K562 (cell line): Measurements from ENCODE around the gene XRCC5. TPM values are rescaled to one million over a fixed set of nuclear protein-coding genes. Genes with fewer than 3 reads are reported as not detected.
A peak's percentile ranks its signal among the peaks of the same experiment; 100 is the strongest.

Experiments used
- ATAC-seq: fragments of 200-7000 bp; cut with Tn5 transposase; 3 replicates; pipeline ENCODE4 v1.9.1; 2020; ENCODE audit warnings: moderate library complexity
- BruUV-seq: library from RNA; stranded (reverse); fragments of 400-500 nt; replicated peaks from 2 replicates; lab custom pipeline; 2021; lab: Mats Ljungman, UMichigan
- CTCF ChIA-PET: fragments of 300-600 bp; formaldehyde crosslinking; extraction: SDS; loops from one replicate; lab custom pipeline; 2021; ENCODE audit warnings: low intra/inter-chr PET ratio; lab: Yijun Ruan, JAX
- POLR2A ChIA-PET: fragments of 300-600, 350-650 bp; sonication (Branson Sonifier 250); formaldehyde crosslinking; extraction: SDS; loops from one replicate; lab custom pipeline; 2021; ENCODE audit warnings: antibody characterized with exemption, inconsistent platforms; lab: Yijun Ruan, JAX
- DNase-seq, 4 experiments: peaks; one replicate each; pipeline versions ENCODE4 v3.0.0 to v3.0.0-alpha.2; 2011 to 2018; ENCODE audit warnings: low spot score in 3 of 4, mixed read lengths in 3 of 4; ENCODE audit errors: extremely low read depth in 1 of 4
- FAIRE-seq: peaks from 2 replicates; lab custom pipeline; 2011; peaks lifted over from hg19 to GRCh38; lab: Jason Lieb, UNC
- H2AFZ ChIP-seq: 2 replicates; pipeline ENCODE4 v1.6.0; 2011; ENCODE audit warnings: low read depth, low read length, control low read depth, inconsistent platforms
- H3K27ac ChIP-seq: fragments of 200-600 bp; 3 replicates; pipeline ENCODE4 v1.8.0; 2011; ENCODE audit warnings: low read depth, mild to moderate bottlenecking, control low read depth, inconsistent platforms, low read length, moderate library complexity, mixed read lengths; ENCODE audit errors: extremely low read depth
- H3K27me3 ChIP-seq, 2 experiments: fragments of 300-600 bp in 1 of 2; 2 replicates in 1 of 2; 3 replicates in 1 of 2; pipeline versions ENCODE4 v1.6.0 to v1.8.0; 2011; ENCODE audit warnings: inconsistent platforms in 2 of 2, low read length in 2 of 2, mild to moderate bottlenecking in 1 of 2, mixed read lengths in 1 of 2, moderate library complexity in 1 of 2; ENCODE audit not compliant: control insufficient read depth in 2 of 2, insufficient read depth in 2 of 2
- H3K36me3 ChIP-seq: fragments of 300-600 bp; 3 replicates; pipeline ENCODE4 v1.8.0; 2011; ENCODE audit warnings: mild to moderate bottlenecking, low read length, inconsistent platforms; ENCODE audit not compliant: control insufficient read depth, insufficient read depth
- H3K4me1 ChIP-seq, 2 experiments: fragments of 200-600 bp in 1 of 2; replicated peaks in 1 of 2; 2 replicates in 1 of 2; 3 replicates in 1 of 2; pipeline versions ENCODE4 v1.5.1 to v1.8.0; 2011; ENCODE audit warnings: inconsistent platforms in 2 of 2, low read length in 2 of 2, mild to moderate bottlenecking in 1 of 2, mixed read lengths in 1 of 2, moderate library complexity in 1 of 2; ENCODE audit not compliant: control insufficient read depth in 2 of 2, insufficient read depth in 2 of 2
- H3K4me2 ChIP-seq: 2 replicates; pipeline ENCODE4 v1.6.1; 2011; ENCODE audit warnings: low read length, control low read depth, inconsistent platforms, mixed read lengths; ENCODE audit not compliant: insufficient read depth
- H3K4me3 ChIP-seq: fragments of 200-600 bp; sonication (generic), shearing (Covaris generic); 2 replicates; pipeline ENCODE4 v1.5.1; 2016; ENCODE audit warnings: control low read depth, inconsistent platforms
- H3K79me2 ChIP-seq: fragments of 200-600 bp; 3 replicates; pipeline ENCODE4 v1.8.0; 2011; ENCODE audit warnings: low read length, inconsistent platforms; ENCODE audit not compliant: control insufficient read depth, insufficient read depth
- H3K9ac ChIP-seq, 2 experiments: 2 replicates each; pipeline versions ENCODE4 v1.6.0 to v1.6.1; 2011; ENCODE audit warnings: low read depth in 2 of 2, low read length in 2 of 2, control low read depth in 1 of 2, inconsistent platforms in 1 of 2, mild to moderate bottlenecking in 1 of 2, mixed read lengths in 1 of 2; ENCODE audit not compliant: insufficient read depth in 1 of 2
- H3K9me1 ChIP-seq: one replicate; pipeline ENCODE4 v1.6.0; 2011; ENCODE audit warnings: inconsistent platforms, mild to moderate bottlenecking, low read length, moderate library complexity; ENCODE audit not compliant: control insufficient read depth, insufficient read depth
- H3K9me3 ChIP-seq: replicated peaks from 2 replicates; pipeline ENCODE4 v1.5.1; 2011; ENCODE audit warnings: low read depth, low read length, inconsistent platforms; ENCODE audit not compliant: control insufficient read depth, insufficient read depth
- H4K20me1 ChIP-seq: replicated peaks from 2 replicates; pipeline ENCODE4 v1.6.1; 2011; ENCODE audit warnings: low read length, inconsistent platforms, mixed read lengths; ENCODE audit not compliant: control insufficient read depth, insufficient read depth
- MYBL2 ChIP-seq, 2 experiments: fragments of 450-650 bp in 1 of 2; sonication (generic) in 1 of 2; formaldehyde crosslinking in 1 of 2; IDR thresholded peaks; 2 replicates each; pipeline versions ENCODE4 v1.6.1 to v1.8.1; 2017 to 2022; ENCODE audit warnings: borderline replicate concordance in 1 of 2, inconsistent platforms in 1 of 2, low read depth in 1 of 2, mild to moderate bottlenecking in 1 of 2, missing genetic modification reagents in 1 of 2, moderate library complexity in 1 of 2
- RAD21 ChIP-seq, 2 experiments: fragments of 250-450 bp in 1 of 2; fragments of 450-650 bp in 1 of 2; sonication (Bioruptor Pico) in 1 of 2; formaldehyde crosslinking in 1 of 2; IDR thresholded peaks in 1 of 2; conservative IDR thresholded peaks in 1 of 2; 2 replicates each; pipeline versions ENCODE4 v1.4.0 to v1.8.0; 2020 to 2022; ENCODE audit warnings: mild to moderate bottlenecking in 2 of 2, moderate library complexity in 1 of 2
- RHOXF2B ChIP-seq: fragments of 250-450 bp; sonication (Bioruptor Pico); conservative IDR thresholded peaks from 2 replicates; pipeline ENCODE4 v1.5.1; 2021
- WGBS: fragments of 100-300 bp; shearing (Covaris generic); methylation state at CpG from one replicate; pipeline ENCODE4 v1.1.6; 2016; ENCODE audit warnings: low coverage, mixed read lengths; ENCODE audit not compliant: insufficient coverage; ENCODE audit errors: missing lambda C conversion rate; 5-methylcytosine and 5-hydroxymethylcytosine counted together
- in situ Hi-C: fragments of 300-500 bp; cut with MboI; formaldehyde crosslinking; loops from 4 replicates; pipeline ENCODE4 v1.15.0; 2018; ENCODE audit warnings: inconsistent platforms, mixed read lengths
- intact Hi-C: fragments of 100-400 bp; cut with micrococcal nuclease; formaldehyde crosslinking; loops from 2 replicates; pipeline ENCODE4 v1.14.2; 2022
- polyA plus RNA-seq, 8 experiments: library from polyadenylated mRNA; depleted of rRNA in 4 of 8; stranded (reverse) in 5 of 8; unstranded in 3 of 8; fragments of >200 nt; fragmentation: Nextera tagmentation in 2 of 8; fragmentation: Illumina TruSeq in 1 of 8; extraction: Ambion mirVana in 2 of 8; extraction: Trizol in 1 of 8; gene quantifications; 2 replicates each; pipeline versions ENCODE4 v1.2.1 to v1.2.3, GENCODE V29; 2011 to 2014; ENCODE audit warnings: inconsistent platforms in 1 of 8, missing spikeins in 1 of 8
- total RNA-seq, 7 experiments: library from RNA; depleted of rRNA in 6 of 7; stranded (reverse); fragments of >200 nt in 6 of 7; fragmentation: Illumina TruSeq in 2 of 7; extraction: Trizol in 2 of 7; gene quantifications; 2 replicates each; pipeline versions ENCODE4 v1.2.1 to v1.2.3, GENCODE V29; 2011 to 2021; ENCODE audit warnings: low replicate concordance in 1 of 7
- TF ChIP-seq, protein P1 (sequence below): fragments of 250-450 bp; sonication (Bioruptor Pico); IDR thresholded peaks from 2 replicates; pipeline ENCODE4 v1.4.0; 2020; ENCODE audit warnings: mild to moderate bottlenecking, moderate library complexity
- TF ChIP-seq, protein P2 (sequence below): fragments of 200-400 bp; formaldehyde crosslinking; IDR thresholded peaks from 2 replicates; pipeline ENCODE4 v1.6.1; 2017; ENCODE audit warnings: mild to moderate bottlenecking, low read depth, low read length, moderate library complexity
- TF ChIP-seq, protein P3 (sequence below), 3 experiments: IDR thresholded peaks in 2 of 3; conservative IDR thresholded peaks in 1 of 3; 2 replicates each; pipeline ENCODE4 v1.5.1; 2011 to 2012; ENCODE audit warnings: low read length in 3 of 3, mild to moderate bottlenecking in 3 of 3, control low read depth in 2 of 3, improper control_type of control experiment in 1 of 3, inconsistent platforms in 1 of 3, low read depth in 1 of 3, mixed read lengths in 1 of 3, moderate library complexity in 1 of 3; ENCODE audit not compliant: insufficient read depth in 2 of 3
- TF ChIP-seq, protein P4 (sequence below): fragments of 450-650 bp; IDR thresholded peaks from 2 replicates; pipeline ENCODE4 v1.6.1; 2016

The XRCC5 gene
- total and polyA plus RNA-seq, 9 of the 15 experiments (the other 6 are each of a cell fraction or from before 2014, with no cell fraction given): 168 to 551 (median 297) TPM

DNA sequence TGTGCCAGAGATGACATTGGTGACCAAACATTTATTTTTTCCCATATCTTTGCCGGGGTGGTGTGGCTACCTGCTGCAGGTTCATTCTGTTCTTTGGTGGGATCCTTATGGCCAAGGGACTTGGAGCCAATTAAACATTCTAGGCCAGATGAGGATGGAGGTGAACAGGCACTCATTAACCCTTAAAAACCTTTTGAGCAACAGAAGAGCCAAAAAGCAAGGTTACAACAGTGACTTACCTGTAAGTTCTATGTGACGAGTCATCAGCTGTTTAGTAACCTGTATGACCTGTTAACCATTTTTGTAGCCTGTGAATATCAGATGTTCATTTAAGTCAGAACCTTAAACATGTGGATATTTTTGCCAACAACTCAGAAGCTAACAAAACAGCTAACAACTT lies 105.6 kb downstream of the XRCC5 start (continued):
- TF ChIP-seq, protein P1, sequence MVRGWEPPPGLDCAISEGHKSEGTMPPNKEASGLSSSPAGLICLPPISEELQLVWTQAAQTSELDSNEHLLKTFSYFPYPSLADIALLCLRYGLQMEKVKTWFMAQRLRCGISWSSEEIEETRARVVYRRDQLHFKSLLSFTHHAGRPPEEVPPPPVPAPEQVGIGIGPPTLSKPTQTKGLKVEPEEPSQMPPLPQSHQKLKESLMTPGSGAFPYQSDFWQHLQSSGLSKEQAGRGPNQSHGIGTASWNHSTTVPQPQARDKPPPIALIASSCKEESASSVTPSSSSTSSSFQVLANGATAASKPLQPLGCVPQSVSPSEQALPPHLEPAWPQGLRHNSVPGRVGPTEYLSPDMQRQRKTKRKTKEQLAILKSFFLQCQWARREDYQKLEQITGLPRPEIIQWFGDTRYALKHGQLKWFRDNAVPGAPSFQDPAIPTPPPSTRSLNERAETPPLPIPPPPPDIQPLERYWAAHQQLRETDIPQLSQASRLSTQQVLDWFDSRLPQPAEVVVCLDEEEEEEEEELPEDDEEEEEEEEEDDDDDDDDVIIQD (CRISPR knock-in tag): no peak
- TF ChIP-seq, protein P2, sequence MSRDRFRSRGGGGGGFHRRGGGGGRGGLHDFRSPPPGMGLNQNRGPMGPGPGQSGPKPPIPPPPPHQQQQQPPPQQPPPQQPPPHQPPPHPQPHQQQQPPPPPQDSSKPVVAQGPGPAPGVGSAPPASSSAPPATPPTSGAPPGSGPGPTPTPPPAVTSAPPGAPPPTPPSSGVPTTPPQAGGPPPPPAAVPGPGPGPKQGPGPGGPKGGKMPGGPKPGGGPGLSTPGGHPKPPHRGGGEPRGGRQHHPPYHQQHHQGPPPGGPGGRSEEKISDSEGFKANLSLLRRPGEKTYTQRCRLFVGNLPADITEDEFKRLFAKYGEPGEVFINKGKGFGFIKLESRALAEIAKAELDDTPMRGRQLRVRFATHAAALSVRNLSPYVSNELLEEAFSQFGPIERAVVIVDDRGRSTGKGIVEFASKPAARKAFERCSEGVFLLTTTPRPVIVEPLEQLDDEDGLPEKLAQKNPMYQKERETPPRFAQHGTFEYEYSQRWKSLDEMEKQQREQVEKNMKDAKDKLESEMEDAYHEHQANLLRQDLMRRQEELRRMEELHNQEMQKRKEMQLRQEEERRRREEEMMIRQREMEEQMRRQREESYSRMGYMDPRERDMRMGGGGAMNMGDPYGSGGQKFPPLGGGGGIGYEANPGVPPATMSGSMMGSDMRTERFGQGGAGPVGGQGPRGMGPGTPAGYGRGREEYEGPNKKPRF: no peak
- no peak for TF ChIP-seq RHOXF2B (CRISPR knock-in tag)

DNA sequence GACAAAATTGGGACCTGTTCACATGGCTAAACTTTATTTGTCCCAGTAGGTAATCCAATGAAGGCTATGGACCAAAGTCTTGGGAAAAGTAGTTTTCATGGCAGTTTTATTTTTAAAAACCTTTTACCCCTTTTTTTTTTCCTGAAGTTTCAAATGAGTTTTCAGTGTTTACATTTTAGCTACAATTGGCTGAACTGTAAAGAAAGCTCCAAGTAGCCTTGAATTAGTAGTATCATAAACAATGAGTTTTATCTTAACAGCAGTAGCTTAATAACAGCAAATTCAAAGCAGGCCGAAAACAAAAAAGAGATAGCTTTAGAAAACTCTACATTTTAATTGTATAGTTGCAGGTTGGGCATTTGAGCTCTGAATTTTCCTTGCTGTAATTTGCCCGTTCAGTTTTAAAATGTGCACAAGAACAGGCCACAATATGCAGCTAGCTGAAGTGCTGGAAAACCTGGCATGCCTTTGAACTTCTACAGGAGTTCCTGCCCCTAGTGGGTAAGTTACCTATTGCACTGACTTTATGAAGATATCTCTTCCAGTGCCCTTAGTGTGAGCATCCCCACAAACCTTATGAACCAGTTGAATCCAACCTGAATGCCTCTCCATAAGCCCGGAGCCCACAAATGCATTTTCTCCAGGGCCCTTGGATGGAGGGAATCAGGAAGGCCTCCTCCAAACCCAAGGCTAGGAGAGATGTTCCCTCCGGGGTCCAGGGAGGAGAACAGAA lies 106.7 kb downstream of the XRCC5 start:
- Histone ChIP-seq H3K4me1 (peaks cover 0 to 25% of the 10 kb centered on the region in 2 experiments; a peak in 4 of 5 replicates), H4K20me1 (no peaks in the 10 kb centered on the region), H3K4me3 (no peak overlapping the region), H3K9me3 (no peaks in the 10 kb centered on the region), H3K4me2 (no peak overlapping the region), H3K9me1 (no peaks in the 10 kb centered on the region), H3K27ac (no peak overlapping the region), H3K79me2 (no peaks in the 10 kb centered on the region), H2AFZ (0 out of 2 replicates have a peak overlapping the region, but pooled peaks have one; percentile 45), H3K27me3 (no peaks in the 10 kb centered on the region), H3K9ac (no peak overlapping the region), H3K36me3 (no peaks in the 10 kb centered on the region)
- ATAC-seq (peak; percentile 83), DNase-seq (peak; percentile 21 to 48 (median 26)), FAIRE-seq (no peak)
- TF ChIP-seq, protein P3, sequence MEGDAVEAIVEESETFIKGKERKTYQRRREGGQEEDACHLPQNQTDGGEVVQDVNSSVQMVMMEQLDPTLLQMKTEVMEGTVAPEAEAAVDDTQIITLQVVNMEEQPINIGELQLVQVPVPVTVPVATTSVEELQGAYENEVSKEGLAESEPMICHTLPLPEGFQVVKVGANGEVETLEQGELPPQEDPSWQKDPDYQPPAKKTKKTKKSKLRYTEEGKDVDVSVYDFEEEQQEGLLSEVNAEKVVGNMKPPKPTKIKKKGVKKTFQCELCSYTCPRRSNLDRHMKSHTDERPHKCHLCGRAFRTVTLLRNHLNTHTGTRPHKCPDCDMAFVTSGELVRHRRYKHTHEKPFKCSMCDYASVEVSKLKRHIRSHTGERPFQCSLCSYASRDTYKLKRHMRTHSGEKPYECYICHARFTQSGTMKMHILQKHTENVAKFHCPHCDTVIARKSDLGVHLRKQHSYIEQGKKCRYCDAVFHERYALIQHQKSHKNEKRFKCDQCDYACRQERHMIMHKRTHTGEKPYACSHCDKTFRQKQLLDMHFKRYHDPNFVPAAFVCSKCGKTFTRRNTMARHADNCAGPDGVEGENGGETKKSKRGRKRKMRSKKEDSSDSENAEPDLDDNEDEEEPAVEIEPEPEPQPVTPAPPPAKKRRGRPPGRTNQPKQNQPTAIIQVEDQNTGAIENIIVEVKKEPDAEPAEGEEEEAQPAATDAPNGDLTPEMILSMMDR (IDR thresholded peaks at IDR 0.05 in 2 of 3, conservative IDR thresholded peaks at IDR 0.05 in 1 of 3; ENCODE audit: insufficient read depth in 2 of 3, low read depth in 1 of 3, low read length in 3 of 3): peak; percentile 42 to 51 (median 48)
- TF ChIP-seq MYBL2 (IDR thresholded peaks at IDR 0.05; ENCODE audit: low read depth) (no peak), MYBL2 (CRISPR knock-in tag; IDR thresholded peaks at IDR 0.05; ENCODE audit: borderline replicate concordance) (no peak), RAD21 (CRISPR knock-in tag; conservative IDR thresholded peaks at IDR 0.05 in 1 of 2, IDR thresholded peaks at IDR 0.05 in 1 of 2) (peak; percentile 22 to 33; a peak in 2 of 4 replicates)
- TF ChIP-seq, protein P4, sequence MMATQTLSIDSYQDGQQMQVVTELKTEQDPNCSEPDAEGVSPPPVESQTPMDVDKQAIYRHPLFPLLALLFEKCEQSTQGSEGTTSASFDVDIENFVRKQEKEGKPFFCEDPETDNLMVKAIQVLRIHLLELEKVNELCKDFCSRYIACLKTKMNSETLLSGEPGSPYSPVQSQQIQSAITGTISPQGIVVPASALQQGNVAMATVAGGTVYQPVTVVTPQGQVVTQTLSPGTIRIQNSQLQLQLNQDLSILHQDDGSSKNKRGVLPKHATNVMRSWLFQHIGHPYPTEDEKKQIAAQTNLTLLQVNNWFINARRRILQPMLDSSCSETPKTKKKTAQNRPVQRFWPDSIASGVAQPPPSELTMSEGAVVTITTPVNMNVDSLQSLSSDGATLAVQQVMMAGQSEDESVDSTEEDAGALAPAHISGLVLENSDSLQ: no peak
- ChIA-PET POLR2A (no interaction called here), CTCF (no interaction called here)
- 75% methylated on average over 4 of the region's 4 CpGs for WGBS
- intact Hi-C loops: no loop called here
- in situ Hi-C loops: loop anchor here (25.0 kb wide), 1 partner anchor 446 kb away; no protein-coding TSS in a partner anchor
- BruUV-seq: no TSS peak
